ENCODE data around the gene SRPK2.

DNA sequence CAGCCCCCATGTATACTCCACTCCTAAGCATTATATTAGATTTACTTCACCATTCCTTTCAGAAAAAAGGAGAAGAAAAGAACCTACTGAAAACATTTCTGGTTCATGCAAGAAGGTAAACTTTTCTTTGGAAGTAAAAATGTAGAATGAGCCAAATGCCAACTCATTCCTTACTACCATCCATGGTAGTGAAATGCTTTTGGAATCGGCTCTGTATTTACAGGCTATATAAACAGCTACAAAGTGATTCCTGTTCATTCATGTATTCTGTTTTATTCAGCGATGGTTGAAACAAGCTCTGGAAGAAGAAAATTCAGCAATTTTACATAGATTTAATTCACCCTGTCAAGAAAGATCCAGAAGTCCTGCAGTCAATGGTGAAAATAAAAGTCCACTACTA lies 283.1 kb downstream of the SRPK2 start:
- TF ChIP-seq EP300 (IDR thresholded peaks at IDR 0.05): no peak
- TF ChIP-seq, protein P1, sequence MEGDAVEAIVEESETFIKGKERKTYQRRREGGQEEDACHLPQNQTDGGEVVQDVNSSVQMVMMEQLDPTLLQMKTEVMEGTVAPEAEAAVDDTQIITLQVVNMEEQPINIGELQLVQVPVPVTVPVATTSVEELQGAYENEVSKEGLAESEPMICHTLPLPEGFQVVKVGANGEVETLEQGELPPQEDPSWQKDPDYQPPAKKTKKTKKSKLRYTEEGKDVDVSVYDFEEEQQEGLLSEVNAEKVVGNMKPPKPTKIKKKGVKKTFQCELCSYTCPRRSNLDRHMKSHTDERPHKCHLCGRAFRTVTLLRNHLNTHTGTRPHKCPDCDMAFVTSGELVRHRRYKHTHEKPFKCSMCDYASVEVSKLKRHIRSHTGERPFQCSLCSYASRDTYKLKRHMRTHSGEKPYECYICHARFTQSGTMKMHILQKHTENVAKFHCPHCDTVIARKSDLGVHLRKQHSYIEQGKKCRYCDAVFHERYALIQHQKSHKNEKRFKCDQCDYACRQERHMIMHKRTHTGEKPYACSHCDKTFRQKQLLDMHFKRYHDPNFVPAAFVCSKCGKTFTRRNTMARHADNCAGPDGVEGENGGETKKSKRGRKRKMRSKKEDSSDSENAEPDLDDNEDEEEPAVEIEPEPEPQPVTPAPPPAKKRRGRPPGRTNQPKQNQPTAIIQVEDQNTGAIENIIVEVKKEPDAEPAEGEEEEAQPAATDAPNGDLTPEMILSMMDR (IDR thresholded peaks at IDR 0.05): no peak
- no peak for TF ChIP-seq POLR2AphosphoS5 (IDR thresholded peaks at IDR 0.05)
- TF ChIP-seq POLR2A (IDR thresholded peaks at IDR 0.05): no peak

All from sigmoid colon (tissue), 4 donors.